Nephron (organoid): ENCODE results near the gene NRM.
"Not testable (repeated sequence)": the region's sequence is repeated elsewhere in the genome, so short reads cannot be mapped to it uniquely, and the experiment has no call there.

ENCODE experiments used
- H3K27ac Mint-ChIP-seq, 3 experiments: 2 replicates each; pipeline ENCODE4 v1.8.0; 2020; ENCODE audit warnings: mixed read lengths in 3 of 3, mild to moderate bottlenecking in 2 of 3, moderate library complexity in 1 of 3
- H3K27me3 Mint-ChIP-seq: 2 replicates; pipeline ENCODE4 v1.8.0; 2021; ENCODE audit warnings: low read depth, mild to moderate bottlenecking, moderate library complexity, mixed read lengths
- H3K36me3 Mint-ChIP-seq: 2 replicates; pipeline ENCODE4 v1.8.0; 2020; ENCODE audit warnings: low read depth, mixed read lengths
- H3K4me1 Mint-ChIP-seq: 2 replicates; pipeline ENCODE4 v1.8.0; 2020; ENCODE audit warnings: mixed read lengths
- H3K4me3 Mint-ChIP-seq, 3 experiments: 2 replicates each; pipeline ENCODE4 v1.8.0; 2020; ENCODE audit warnings: mild to moderate bottlenecking in 3 of 3, mixed read lengths in 3 of 3, moderate library complexity in 2 of 3
- H3K9me3 Mint-ChIP-seq: 2 replicates; pipeline ENCODE4 v1.8.0; 2020; ENCODE audit warnings: mixed read lengths
- CTCF ChIP-seq, 3 experiments: fragments of 200-600 bp; sonication (generic); IDR thresholded peaks; one replicate each; pipeline ENCODE4 v1.5.0; 2021; ENCODE audit warnings: antibody characterized with exemption in 3 of 3; ENCODE audit not compliant: unreplicated experiment in 3 of 3

Gene NRM

GRCh38 chr6:30723159-30723842 lies 32.5 kb upstream of the NRM start:
- Mint-ChIP-seq H3K4me1 (peaks cover 47% of the 10 kb centered on the region), H3K36me3 (peaks cover 59% of the 10 kb centered on the region), H3K27ac (peak overlapping the region; percentile 54 to 99 (median 83)), H3K4me3 (peak overlapping the region; percentile 99)
- H3K9me3 Mint-ChIP-seq, H3K27me3 Mint-ChIP-seq: not testable (repeated sequence)

- H3K4me3 Mint-ChIP-seq = peak overlapping the region; percentile 99
- H3K27ac Mint-ChIP-seq = peak overlapping the region; percentile 83 to 99 (median 97)
- no peaks in the 10 kb centered on the region for H3K9me3 Mint-ChIP-seq
- H3K36me3 Mint-ChIP-seq = peaks cover 51% of the 10 kb centered on the region
- no peaks in the 10 kb centered on the region for H3K27me3 Mint-ChIP-seq
- peaks cover 51% of the 10 kb centered on the region for H3K4me1 Mint-ChIP-seq
- peak; percentile 91 to 98 (median 95) for TF ChIP-seq CTCF (IDR thresholded peaks at IDR 0.05; ENCODE audit: unreplicated experiment in 3 of 3)
Observed at GRCh38 chr6:30722280-30723112, 31.7 kb upstream of the NRM start.

GRCh38 chr6:30722025-30722279 lies 31.2 kb upstream of the NRM start:
- H3K27me3 Mint-ChIP-seq = not testable (repeated sequence)
- Mint-ChIP-seq H3K4me3 (peak overlapping the region; percentile 99), H3K27ac (peak overlapping the region; percentile 83 to 99 (median 97))

GRCh38 chr6:30721198-30722024 lies 30.6 kb upstream of the NRM start:
- H3K27me3 Mint-ChIP-seq = no peaks in the 10 kb centered on the region
- peak; percentile 43 to 44 (median 44) for TF ChIP-seq CTCF (IDR thresholded peaks at IDR 0.05; ENCODE audit: unreplicated experiment in 3 of 3)
- peaks cover 47% of the 10 kb centered on the region for H3K36me3 Mint-ChIP-seq
- peak overlapping the region; percentile 97 to 99 (median 99) for H3K27ac Mint-ChIP-seq
- no peaks in the 10 kb centered on the region for H3K9me3 Mint-ChIP-seq
- H3K4me1 Mint-ChIP-seq = peaks cover 58% of the 10 kb centered on the region
- peak overlapping the region; percentile 99 for H3K4me3 Mint-ChIP-seq

More at GRCh38 chr6:30722025-30722279, 31.2 kb upstream of the NRM start:
- H3K4me1 Mint-ChIP-seq = peaks cover 56% of the 10 kb centered on the region
- not testable (repeated sequence) for H3K9me3 Mint-ChIP-seq
- peaks cover 50% of the 10 kb centered on the region for H3K36me3 Mint-ChIP-seq

- H3K36me3 Mint-ChIP-seq = peaks cover 46% of the 10 kb centered on the region
- H3K4me1 Mint-ChIP-seq = peaks cover 63% of the 10 kb centered on the region
- H3K27ac Mint-ChIP-seq = peak overlapping the region; percentile 97 to 99 (median 99)
- H3K4me3 Mint-ChIP-seq = peak overlapping the region; percentile 99
- TF ChIP-seq CTCF (IDR thresholded peaks at IDR 0.05; ENCODE audit: unreplicated experiment in 3 of 3) = no peak
- H3K9me3 Mint-ChIP-seq = no peaks in the 10 kb centered on the region
- H3K27me3 Mint-ChIP-seq = no peaks in the 10 kb centered on the region
Observed at GRCh38 chr6:30720738-30721197, 30.0 kb upstream of the NRM start.

- H3K27ac Mint-ChIP-seq = peak within 1 kb of the TSS; percentile 97 to 99 (median 99)
- no peaks in the 10 kb centered on the region for H3K27me3 Mint-ChIP-seq
- H3K4me3 Mint-ChIP-seq = peak within 1 kb of the TSS; percentile 99
- peaks cover 44% of the 10 kb centered on the region for H3K36me3 Mint-ChIP-seq
- TF ChIP-seq CTCF (IDR thresholded peaks at IDR 0.05; ENCODE audit: unreplicated experiment in 3 of 3) = no peak
- H3K9me3 Mint-ChIP-seq = no peaks in the 10 kb centered on the region
- H3K4me1 Mint-ChIP-seq = peaks cover 62% of the 10 kb centered on the region
Observed at GRCh38 chr6:30719791-30720737, 29.3 kb upstream of the NRM start, which contains the start of gene TUBB. Gene TUBB, plus strand, starts transcription at chr6:30720352. Its CDS starts 155 bp downstream, at chr6:30720507.
